ENCODE measurements around the gene APPL1. TPM values are rescaled to one million over a fixed set of nuclear protein-coding genes. Genes with fewer than 3 reads are reported as not detected.

The APPL1 gene, protein sequence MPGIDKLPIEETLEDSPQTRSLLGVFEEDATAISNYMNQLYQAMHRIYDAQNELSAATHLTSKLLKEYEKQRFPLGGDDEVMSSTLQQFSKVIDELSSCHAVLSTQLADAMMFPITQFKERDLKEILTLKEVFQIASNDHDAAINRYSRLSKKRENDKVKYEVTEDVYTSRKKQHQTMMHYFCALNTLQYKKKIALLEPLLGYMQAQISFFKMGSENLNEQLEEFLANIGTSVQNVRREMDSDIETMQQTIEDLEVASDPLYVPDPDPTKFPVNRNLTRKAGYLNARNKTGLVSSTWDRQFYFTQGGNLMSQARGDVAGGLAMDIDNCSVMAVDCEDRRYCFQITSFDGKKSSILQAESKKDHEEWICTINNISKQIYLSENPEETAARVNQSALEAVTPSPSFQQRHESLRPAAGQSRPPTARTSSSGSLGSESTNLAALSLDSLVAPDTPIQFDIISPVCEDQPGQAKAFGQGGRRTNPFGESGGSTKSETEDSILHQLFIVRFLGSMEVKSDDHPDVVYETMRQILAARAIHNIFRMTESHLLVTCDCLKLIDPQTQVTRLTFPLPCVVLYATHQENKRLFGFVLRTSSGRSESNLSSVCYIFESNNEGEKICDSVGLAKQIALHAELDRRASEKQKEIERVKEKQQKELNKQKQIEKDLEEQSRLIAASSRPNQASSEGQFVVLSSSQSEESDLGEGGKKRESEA
- polyA plus RNA-seq (2013, experiment 1 of 2) = 19.6 TPM
- 18.8 TPM for polyA plus RNA-seq (2013, experiment 2 of 2)

DNA sequence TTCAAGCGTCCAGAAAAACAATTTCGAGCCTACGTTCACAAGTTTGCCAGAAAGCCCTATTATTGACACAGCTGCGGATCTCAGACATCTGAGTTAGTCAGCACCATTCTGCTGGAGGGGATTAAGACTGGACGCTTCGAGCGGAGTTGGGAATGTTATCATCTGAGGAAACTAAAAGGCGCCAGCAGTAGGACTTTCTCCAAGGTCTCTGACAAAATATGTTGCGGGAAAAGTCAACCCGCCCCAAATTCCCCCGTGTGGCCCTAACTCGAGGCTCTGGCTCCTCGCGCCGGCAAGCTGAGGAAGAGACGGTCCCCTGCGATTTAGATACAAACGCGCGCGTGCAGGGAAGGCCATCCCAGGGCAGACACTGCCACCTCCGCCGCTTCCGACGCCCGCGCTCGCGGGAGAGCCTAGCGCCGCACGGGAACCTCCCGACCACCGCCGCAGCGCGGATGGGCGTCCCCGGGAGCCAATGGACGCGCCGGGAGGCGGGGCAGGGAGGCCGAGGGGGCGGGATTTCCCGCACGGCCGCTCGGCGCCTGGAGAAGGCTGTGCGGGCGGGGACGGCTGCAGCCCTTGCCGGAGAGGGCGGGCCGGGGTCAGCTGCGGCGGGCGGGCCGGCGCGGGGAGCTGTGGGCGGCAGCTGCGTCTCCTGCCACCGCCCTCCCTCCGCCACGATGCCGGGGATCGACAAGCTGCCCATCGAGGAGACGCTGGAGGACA is at the start of gene APPL1:
APPL1 (plus strand) TSS at position 526 of the 726 bp plus-strand sequence; CDS start at position 681, 155 bp downstream.
- peak within 1 kb of the TSS; percentile 98 for H3K4me3 ChIP-seq (ENCODE audit: low read length)
- peaks cover 15% of the 10 kb centered on the region for H3K4me1 ChIP-seq (ENCODE audit: insufficient read depth, low read length)
- WGBS = 2% methylated on average over 71 of the region's 71 CpGs
- H3K27ac ChIP-seq (ENCODE audit: low read depth, low read length) = peak within 1 kb of the TSS; percentile 72
- no peaks in the 10 kb centered on the region for H3K9me3 ChIP-seq (ENCODE audit: insufficient read depth, low read depth, low read length)
- peak within 1 kb of the TSS; percentile 82 for H3K9ac ChIP-seq (ENCODE audit: low read depth, low read length)
- H3K27me3 ChIP-seq (ENCODE audit: insufficient read depth, low read length) = peaks cover 18% of the 10 kb centered on the region; the same call in 1 of the 2 replicates
- no peaks in the 10 kb centered on the region for H3K36me3 ChIP-seq (ENCODE audit: insufficient read depth, low read length)

DNA sequence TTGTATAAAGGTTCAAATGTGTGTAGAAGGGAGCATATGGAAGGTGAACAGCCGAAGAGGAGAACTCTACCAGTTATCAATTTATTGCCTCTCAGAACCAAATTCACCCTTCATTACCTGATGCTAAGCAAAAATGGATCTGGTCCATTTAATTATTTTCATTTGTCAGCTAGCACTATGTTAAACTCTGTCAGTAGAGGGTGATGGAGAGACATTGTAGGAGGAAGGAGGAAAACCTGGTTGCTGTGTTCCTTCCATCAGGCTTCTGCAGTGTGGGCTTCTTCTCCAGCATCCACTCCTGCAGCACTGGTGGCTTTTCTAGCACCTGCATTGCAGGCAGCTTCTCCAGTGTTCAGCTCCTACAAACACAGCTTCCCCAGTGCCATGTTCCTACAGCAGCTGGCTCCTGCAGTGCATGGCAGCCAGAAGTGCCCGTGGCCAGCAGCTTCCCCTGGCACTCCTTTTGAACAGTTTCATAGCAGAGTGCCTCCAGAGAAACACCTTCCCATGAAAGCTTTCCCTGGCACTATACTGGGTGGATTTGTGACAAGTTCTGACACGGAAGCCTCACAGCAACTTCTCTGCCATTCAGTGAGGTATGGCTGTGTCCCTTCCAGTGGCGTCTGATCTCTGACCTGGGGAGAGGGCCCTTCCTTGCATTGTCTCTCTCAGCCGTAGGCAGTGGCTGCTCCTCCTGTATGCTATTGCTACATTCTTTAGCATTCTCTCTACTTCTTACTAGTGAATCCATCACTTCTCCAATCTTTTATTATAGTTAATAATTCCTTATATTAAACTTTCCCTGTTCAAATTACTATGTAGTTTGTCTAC is 47.7 kb upstream of the APPL1 start:
- H3K36me3 ChIP-seq (ENCODE audit: insufficient read depth, low read length) = no peaks in the 10 kb centered on the region
- H3K9ac ChIP-seq (ENCODE audit: low read depth, low read length) = no peak overlapping the region
- 78% methylated on average over 4 of the region's 5 CpGs for WGBS
- peaks cover 10% of the 10 kb centered on the region for H3K4me1 ChIP-seq (ENCODE audit: insufficient read depth, low read length)
- no peaks in the 10 kb centered on the region for H3K27me3 ChIP-seq (ENCODE audit: insufficient read depth, low read length)
- H3K27ac ChIP-seq (ENCODE audit: low read depth, low read length) = no peak overlapping the region
- H3K9me3 ChIP-seq (ENCODE audit: insufficient read depth, low read depth, low read length) = no peaks in the 10 kb centered on the region
- no peak overlapping the region for H3K4me3 ChIP-seq (ENCODE audit: low read length)

DNA sequence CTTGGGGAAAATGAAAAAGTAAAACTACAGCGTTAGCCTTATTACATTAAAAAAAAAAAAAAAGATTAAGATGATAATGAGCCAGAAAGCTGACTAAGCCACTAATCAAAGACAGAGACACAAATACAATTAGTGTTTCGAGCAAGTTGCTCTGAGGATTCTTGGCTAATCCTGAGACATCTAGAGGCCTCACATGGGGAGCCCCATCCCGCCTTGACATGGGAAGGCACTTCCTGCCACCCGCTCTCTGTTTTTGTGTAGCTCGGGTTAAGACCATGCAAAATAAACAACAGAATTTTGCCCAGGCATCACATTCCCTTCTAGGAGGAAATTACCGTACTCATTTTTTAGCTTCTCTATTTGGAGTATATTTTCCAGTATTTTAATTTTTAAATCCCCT is 43.0 kb upstream of the APPL1 start:
- WGBS = 61% methylated on average over 4 of the region's 6 CpGs

DNA sequence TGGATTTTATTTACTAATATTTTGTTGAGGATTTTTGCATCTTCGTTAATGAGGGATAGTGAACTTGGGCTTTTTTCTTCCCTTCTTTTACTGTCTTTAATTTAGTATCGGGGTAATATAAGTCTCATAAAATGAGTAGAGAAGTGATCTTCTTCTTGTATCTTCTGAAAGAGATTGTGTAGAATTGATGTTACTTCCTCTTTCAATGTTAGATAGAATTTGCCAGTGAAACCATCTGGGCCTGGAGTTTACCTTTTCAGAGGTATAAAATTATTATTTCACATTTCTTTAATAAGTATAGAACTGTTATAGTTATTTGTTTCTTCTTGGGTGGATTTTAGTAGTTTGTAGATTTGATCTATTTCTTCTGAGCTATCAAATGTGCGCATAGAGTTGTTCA is 35.5 kb upstream of the APPL1 start:
- H3K27ac ChIP-seq (ENCODE audit: low read depth, low read length) = no peak overlapping the region
- H3K36me3 ChIP-seq (ENCODE audit: insufficient read depth, low read length) = no peaks in the 10 kb centered on the region
- no peak overlapping the region for H3K4me3 ChIP-seq (ENCODE audit: low read length)
- H3K9me3 ChIP-seq (ENCODE audit: insufficient read depth, low read depth, low read length) = no peaks in the 10 kb centered on the region
- H3K4me1 ChIP-seq (ENCODE audit: insufficient read depth, low read length) = peaks cover 11% of the 10 kb centered on the region; the same call in 1 of the 2 replicates
- no peaks in the 10 kb centered on the region for H3K27me3 ChIP-seq (ENCODE audit: insufficient read depth, low read length)
- WGBS = 95% methylated on average over 2 of the region's 3 CpGs
- H3K9ac ChIP-seq (ENCODE audit: low read depth, low read length) = no peak overlapping the region

More for the DNA sequence above, 43.0 kb upstream of the APPL1 start:
- H3K27ac ChIP-seq (ENCODE audit: low read depth, low read length) = no peak overlapping the region
- no peaks in the 10 kb centered on the region for H3K36me3 ChIP-seq (ENCODE audit: insufficient read depth, low read length)
- no peaks in the 10 kb centered on the region for H3K9me3 ChIP-seq (ENCODE audit: insufficient read depth, low read depth, low read length)
- no peak overlapping the region for H3K4me3 ChIP-seq (ENCODE audit: low read length)
- H3K27me3 ChIP-seq (ENCODE audit: insufficient read depth, low read length) = no peaks in the 10 kb centered on the region
- no peak overlapping the region for H3K9ac ChIP-seq (ENCODE audit: low read depth, low read length)
- peaks cover 13% of the 10 kb centered on the region for H3K4me1 ChIP-seq (ENCODE audit: insufficient read depth, low read length)

DNA sequence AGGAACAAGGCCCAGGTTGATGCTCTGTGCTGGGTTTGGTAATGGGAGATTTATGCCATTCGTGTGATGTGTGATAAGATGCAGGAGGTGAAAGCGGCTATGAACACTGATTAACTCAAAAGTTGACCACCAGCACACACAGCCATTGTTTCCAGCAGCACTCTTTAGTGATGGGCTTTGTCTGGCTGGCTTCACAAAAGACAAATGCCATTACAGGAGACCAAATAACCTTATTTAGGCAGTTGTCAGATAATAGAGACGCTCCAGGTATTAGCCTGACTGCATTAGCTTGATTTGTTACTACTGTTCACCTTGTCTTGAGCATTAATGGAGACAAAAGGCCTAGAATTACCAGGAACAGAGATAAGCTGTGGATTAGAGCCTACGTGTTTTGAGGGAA is 32.9 kb upstream of the APPL1 start:
- H3K4me3 ChIP-seq (ENCODE audit: low read length) = no peak overlapping the region
- H3K9me3 ChIP-seq (ENCODE audit: insufficient read depth, low read depth, low read length) = no peaks in the 10 kb centered on the region
- H3K27ac ChIP-seq (ENCODE audit: low read depth, low read length) = no peak overlapping the region
- peaks cover 11% of the 10 kb centered on the region for H3K27me3 ChIP-seq (ENCODE audit: insufficient read depth, low read length)
- WGBS = 86% methylated on average over 3 of the region's 4 CpGs
- peaks cover 23% of the 10 kb centered on the region; the same call in 1 of the 2 replicates for H3K4me1 ChIP-seq (ENCODE audit: insufficient read depth, low read length)
- H3K9ac ChIP-seq (ENCODE audit: low read depth, low read length) = no peak overlapping the region
- H3K36me3 ChIP-seq (ENCODE audit: insufficient read depth, low read length) = no peaks in the 10 kb centered on the region

DNA sequence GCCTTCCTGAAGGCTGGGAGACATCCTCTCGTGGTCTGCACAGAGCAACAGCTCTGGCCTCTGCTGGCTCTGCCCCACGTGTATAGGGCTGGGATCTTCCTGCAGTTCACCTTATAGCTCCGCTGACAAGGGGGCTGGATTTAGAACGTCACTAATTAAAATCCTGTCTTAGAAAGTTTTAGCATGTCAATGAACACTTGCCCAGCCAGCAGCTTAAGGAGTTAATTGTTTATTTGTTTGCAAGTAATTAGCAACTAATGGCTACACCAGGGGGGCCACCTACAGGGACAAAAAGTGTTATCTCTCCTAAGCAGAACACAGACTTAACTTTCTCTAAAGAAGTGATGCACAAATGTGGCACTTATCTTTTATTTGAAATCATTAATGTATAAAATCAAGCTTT is 27.6 kb upstream of the APPL1 start, which contains the start of gene HESX1:
HESX1 (minus strand) TSS at position 84 of the 403 bp plus-strand sequence; CDS start at position 24, 60 bp downstream.
- H3K9ac ChIP-seq (ENCODE audit: low read depth, low read length) = no peak within 1 kb of the TSS
- no peaks in the 10 kb centered on the region for H3K36me3 ChIP-seq (ENCODE audit: insufficient read depth, low read length)
- H3K9me3 ChIP-seq (ENCODE audit: insufficient read depth, low read depth, low read length) = no peaks in the 10 kb centered on the region
- peak within 1 kb of the TSS; percentile 62 for H3K4me3 ChIP-seq (ENCODE audit: low read length)
- peak within 1 kb of the TSS; percentile 68; the same call in 1 of the 2 replicates for H3K27ac ChIP-seq (ENCODE audit: low read depth, low read length)
- peaks cover 38% of the 10 kb centered on the region for H3K4me1 ChIP-seq (ENCODE audit: insufficient read depth, low read length)
- H3K27me3 ChIP-seq (ENCODE audit: insufficient read depth, low read length) = peaks cover 22% of the 10 kb centered on the region
- 0% methylated on average over 4 of the region's 4 CpGs for WGBS

DNA sequence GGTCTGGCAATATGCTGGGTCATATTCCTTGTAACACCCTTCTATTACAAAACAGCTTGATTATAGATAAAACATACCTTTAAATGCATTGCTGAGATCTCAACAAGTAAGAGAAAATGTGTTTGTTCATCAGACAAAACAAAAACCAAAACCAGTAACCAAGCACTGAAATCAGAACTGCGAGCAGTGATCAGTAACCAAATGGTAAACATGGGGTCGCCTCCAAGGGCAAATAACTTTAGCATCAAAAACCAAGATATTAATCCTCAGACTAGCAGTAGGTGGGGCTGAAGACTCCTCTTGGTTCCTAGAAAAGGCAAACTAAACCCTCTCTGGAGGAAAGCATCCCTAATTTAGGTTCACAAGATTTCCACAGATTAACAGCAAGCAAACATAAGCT is 21.1 kb upstream of the APPL1 start:
- H3K9ac ChIP-seq (ENCODE audit: low read depth, low read length) = no peak overlapping the region
- no peaks in the 10 kb centered on the region for H3K9me3 ChIP-seq (ENCODE audit: insufficient read depth, low read depth, low read length)
- peaks cover 2% of the 10 kb centered on the region for H3K4me1 ChIP-seq (ENCODE audit: insufficient read depth, low read length)
- H3K27me3 ChIP-seq (ENCODE audit: insufficient read depth, low read length) = peaks cover under 1% of the 10 kb centered on the region; the same call in 1 of the 2 replicates
- 100% methylated on average over 2 of the region's 2 CpGs for WGBS
- H3K36me3 ChIP-seq (ENCODE audit: insufficient read depth, low read length) = no peaks in the 10 kb centered on the region
- no peak overlapping the region for H3K27ac ChIP-seq (ENCODE audit: low read depth, low read length)
- no peak overlapping the region for H3K4me3 ChIP-seq (ENCODE audit: low read length)

DNA sequence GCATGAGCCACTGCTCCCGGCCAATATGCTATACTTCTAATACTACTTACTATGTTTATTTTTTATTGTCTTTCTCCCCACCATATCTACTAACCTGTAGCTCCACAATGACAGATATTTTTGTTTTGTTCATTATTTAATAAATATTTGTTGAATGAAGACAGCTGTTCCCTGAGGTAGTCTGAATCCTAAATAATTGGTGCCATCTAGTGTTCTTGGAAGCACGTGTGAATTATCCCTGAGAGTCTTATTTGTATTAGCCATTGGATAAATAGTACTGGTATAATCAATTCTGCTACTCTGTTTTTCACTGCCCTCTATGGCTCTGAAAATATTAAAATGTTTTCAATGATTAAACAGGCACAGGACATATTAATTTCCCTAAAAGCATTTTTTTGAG is 5.6 kb upstream of the APPL1 start:
- 0 out of 2 replicates have a peak, but pooled peaks cover 4% of the 10 kb centered on the region for H3K27me3 ChIP-seq (ENCODE audit: insufficient read depth, low read length)
- no peaks in the 10 kb centered on the region for H3K36me3 ChIP-seq (ENCODE audit: insufficient read depth, low read length)
- H3K4me3 ChIP-seq (ENCODE audit: low read length) = no peak overlapping the region
- H3K4me1 ChIP-seq (ENCODE audit: insufficient read depth, low read length) = peaks cover 9% of the 10 kb centered on the region
- no peaks in the 10 kb centered on the region for H3K9me3 ChIP-seq (ENCODE audit: insufficient read depth, low read depth, low read length)
- 63% methylated on average over 2 of the region's 2 CpGs for WGBS
- H3K27ac ChIP-seq (ENCODE audit: low read depth, low read length) = no peak overlapping the region
- no peak overlapping the region for H3K9ac ChIP-seq (ENCODE audit: low read depth, low read length)

DNA sequence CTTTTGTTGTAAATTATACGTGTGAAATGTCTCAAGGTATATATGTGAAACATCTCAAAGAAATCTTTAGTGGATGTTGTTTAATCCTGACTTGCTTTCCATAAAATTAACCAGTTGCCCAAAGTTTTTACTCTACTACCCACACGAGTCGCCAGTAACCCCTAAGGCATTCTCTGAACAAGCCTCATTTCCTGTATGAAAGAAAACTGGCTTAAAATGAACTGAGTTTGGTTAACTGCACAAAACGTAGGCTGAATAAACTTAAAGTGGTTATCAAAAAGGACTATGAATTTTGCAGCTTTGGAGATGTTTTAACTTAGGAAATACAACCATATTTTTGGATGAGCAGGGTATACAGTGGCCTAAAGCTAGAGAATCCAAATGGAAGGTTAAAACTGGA is 2.7 kb upstream of the APPL1 start:
- Histone ChIP-seq H3K27ac (ENCODE audit: low read depth, low read length) (no peak overlapping the region), H3K9me3 (ENCODE audit: insufficient read depth, low read depth, low read length) (no peaks in the 10 kb centered on the region), H3K4me3 (ENCODE audit: low read length) (no peak overlapping the region), H3K9ac (ENCODE audit: low read depth, low read length) (no peak overlapping the region), H3K27me3 (ENCODE audit: insufficient read depth, low read length) (peaks cover 18% of the 10 kb centered on the region; the same call in 1 of the 2 replicates), H3K4me1 (ENCODE audit: insufficient read depth, low read length) (peaks cover 15% of the 10 kb centered on the region), H3K36me3 (ENCODE audit: insufficient read depth, low read length) (no peaks in the 10 kb centered on the region)
- WGBS = 72% methylated on average over 3 of the region's 4 CpGs

DNA sequence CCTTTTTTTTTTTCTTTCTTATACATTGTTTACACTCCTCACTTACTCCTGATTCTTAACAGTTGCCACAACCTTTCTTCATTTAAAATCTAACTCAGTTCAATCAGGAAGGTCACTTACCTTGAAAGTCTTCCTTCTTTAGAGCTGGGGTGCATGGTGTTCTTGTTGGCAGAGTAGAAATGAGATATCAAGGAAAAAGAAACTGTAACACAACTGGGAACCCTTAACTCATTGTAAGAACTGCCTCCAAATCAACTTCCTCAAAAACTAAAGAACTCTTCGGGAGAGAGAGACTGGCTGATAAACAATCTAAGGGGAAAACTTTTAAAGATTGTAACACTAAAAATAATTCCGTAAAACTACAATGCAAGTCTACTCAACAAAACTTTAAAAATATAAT is 1.4 kb upstream of the APPL1 start:
- H3K4me1 ChIP-seq (ENCODE audit: insufficient read depth, low read length) = peaks cover 15% of the 10 kb centered on the region
- no peak overlapping the region for H3K27ac ChIP-seq (ENCODE audit: low read depth, low read length)
- H3K36me3 ChIP-seq (ENCODE audit: insufficient read depth, low read length) = no peaks in the 10 kb centered on the region
- WGBS = 100% methylated on average over 1 of the region's 2 CpGs
- no peak overlapping the region for H3K9ac ChIP-seq (ENCODE audit: low read depth, low read length)
- H3K27me3 ChIP-seq (ENCODE audit: insufficient read depth, low read length) = peaks cover 18% of the 10 kb centered on the region; the same call in 1 of the 2 replicates
- no peak overlapping the region for H3K4me3 ChIP-seq (ENCODE audit: low read length)
- no peaks in the 10 kb centered on the region for H3K9me3 ChIP-seq (ENCODE audit: insufficient read depth, low read depth, low read length)

Data from HUES64 (cell line).